ENCODE results near the gene NCAM1. TPM values are rescaled to one million over a fixed set of nuclear protein-coding genes. Genes with fewer than 3 reads are reported as not detected.

NCAM1 gene
- total RNA-seq, 1 experiment from 2014 or later: 0.95 TPM

- Mint-ChIP-seq H3K36me3 (ENCODE audit: insufficient read depth, unreplicated experiment) (no peaks in the 10 kb centered on the region), H3K27me3 (ENCODE audit: insufficient read depth, unreplicated experiment) (peaks cover 37% of the 10 kb centered on the region), H3K4me3 (ENCODE audit: unreplicated experiment) (no peak overlapping the region), H3K9me3 (ENCODE audit: unreplicated experiment) (no peaks in the 10 kb centered on the region), H3K27ac (ENCODE audit: unreplicated experiment) (no peak overlapping the region), H3K4me1 (ENCODE audit: low read depth, unreplicated experiment) (no peaks in the 10 kb centered on the region)
- peaks cover 12% of the 10 kb centered on the region for H3K27me3 ChIP-seq (replicated peaks; ENCODE audit: control insufficient read depth, insufficient read depth, low read length)
- H3K4me3 ChIP-seq (ENCODE audit: low read depth, low read length): no peak overlapping the region
- DNase-seq: no peak
- ChIA-PET POLR2A (no interaction called here), CTCF (interaction anchor here (0.9 to 1.3 kb wide), 3 partner anchors 10 to 558 kb away, joined by 4 to 6 read pairs (median 4); no protein-coding TSS in a partner anchor)
- no peaks in the 10 kb centered on the region for H3K4me1 ChIP-seq
- no peaks in the 10 kb centered on the region for H3K36me3 ChIP-seq (ENCODE audit: control insufficient read depth, insufficient read depth, low read length)
- TF ChIP-seq CTCF (IDR thresholded peaks at IDR 0.05; ENCODE audit: insufficient read depth in 1 of 2, low read depth in 1 of 2, low read length in 1 of 2, severe bottlenecking in 1 of 2, unreplicated experiment in 1 of 2): no peak
- H3K9me3 ChIP-seq: no peaks in the 10 kb centered on the region
- no TSS peak for BruUV-seq (replicated peaks)
- intact Hi-C loops (cut with micrococcal nuclease; ENCODE audit: unreplicated experiment): no loop called here
These were observed 277.5 kb downstream of the NCAM1 start for GRCh38 chr11:113238721-113239120.

GRCh38 chr11:113240389-113240788 lies 279.2 kb downstream of the NCAM1 start:
- no peak overlapping the region for H3K27ac Mint-ChIP-seq (ENCODE audit: unreplicated experiment)
- H3K27me3 Mint-ChIP-seq (ENCODE audit: insufficient read depth, unreplicated experiment): peaks cover 28% of the 10 kb centered on the region
- no peak overlapping the region for H3K4me3 Mint-ChIP-seq (ENCODE audit: unreplicated experiment)
- H3K4me1 ChIP-seq: no peaks in the 10 kb centered on the region
- ChIA-PET POLR2A (no interaction called here), CTCF (interaction anchor here (1.3 kb wide), 1 partner anchor 9 kb away, joined by 6 read pairs; no protein-coding TSS in a partner anchor)
- no peaks in the 10 kb centered on the region for H3K9me3 ChIP-seq
- no peak overlapping the region for H3K4me3 ChIP-seq (ENCODE audit: low read depth, low read length)
- no TSS peak for BruUV-seq (replicated peaks)
- H3K4me1 Mint-ChIP-seq (ENCODE audit: low read depth, unreplicated experiment): no peaks in the 10 kb centered on the region
- no peak for DNase-seq
- no peak for TF ChIP-seq CTCF (IDR thresholded peaks at IDR 0.05; ENCODE audit: insufficient read depth in 1 of 2, low read depth in 1 of 2, low read length in 1 of 2, severe bottlenecking in 1 of 2, unreplicated experiment in 1 of 2)
- no peaks in the 10 kb centered on the region for H3K9me3 Mint-ChIP-seq (ENCODE audit: unreplicated experiment)
- peaks cover 13% of the 10 kb centered on the region for H3K27me3 ChIP-seq (replicated peaks; ENCODE audit: control insufficient read depth, insufficient read depth, low read length)
- intact Hi-C loops (cut with micrococcal nuclease; ENCODE audit: unreplicated experiment): no loop called here
- H3K36me3 ChIP-seq (ENCODE audit: control insufficient read depth, insufficient read depth, low read length): no peaks in the 10 kb centered on the region
- no peaks in the 10 kb centered on the region for H3K36me3 Mint-ChIP-seq (ENCODE audit: insufficient read depth, unreplicated experiment)

GRCh38 chr11:113240790-113241635 lies 279.8 kb downstream of the NCAM1 start:
- Histone ChIP-seq H3K4me1 (no peaks in the 10 kb centered on the region), H3K4me3 (ENCODE audit: low read depth, low read length) (no peak overlapping the region), H3K27me3 (replicated peaks; ENCODE audit: control insufficient read depth, insufficient read depth, low read length) (peaks cover 13% of the 10 kb centered on the region), H3K9me3 (no peaks in the 10 kb centered on the region), H3K36me3 (ENCODE audit: control insufficient read depth, insufficient read depth, low read length) (no peaks in the 10 kb centered on the region)
- H3K27me3 Mint-ChIP-seq (ENCODE audit: insufficient read depth, unreplicated experiment): peaks cover 33% of the 10 kb centered on the region
- no peaks in the 10 kb centered on the region for H3K36me3 Mint-ChIP-seq (ENCODE audit: insufficient read depth, unreplicated experiment)
- POLR2A ChIA-PET: no interaction called here
- DNase-seq: no peak
- H3K27ac Mint-ChIP-seq (ENCODE audit: unreplicated experiment): no peak overlapping the region
- CTCF ChIA-PET: no interaction called here
- H3K9me3 Mint-ChIP-seq (ENCODE audit: unreplicated experiment): no peaks in the 10 kb centered on the region
- TF ChIP-seq CTCF (IDR thresholded peaks at IDR 0.05; ENCODE audit: insufficient read depth in 1 of 2, low read depth in 1 of 2, low read length in 1 of 2, severe bottlenecking in 1 of 2, unreplicated experiment in 1 of 2): no peak
- intact Hi-C loops (cut with micrococcal nuclease; ENCODE audit: unreplicated experiment): no loop called here
- H3K4me3 Mint-ChIP-seq (ENCODE audit: unreplicated experiment): no peak overlapping the region
- no peaks in the 10 kb centered on the region for H3K4me1 Mint-ChIP-seq (ENCODE audit: low read depth, unreplicated experiment)
- BruUV-seq (replicated peaks): no TSS peak
